Measurements from ENCODE around the gene TCF7L1. TPM values are rescaled to one million over a fixed set of nuclear protein-coding genes. Genes with fewer than 3 reads are reported as not detected.

Gene TCF7L1
- total and polyA plus RNA-seq, 9 of the 15 experiments (the other 6 are each of a cell fraction or from before 2014, with no cell fraction given), result 0.03 to 0.11 (median 0.07) TPM; not detected in 5

DNA sequence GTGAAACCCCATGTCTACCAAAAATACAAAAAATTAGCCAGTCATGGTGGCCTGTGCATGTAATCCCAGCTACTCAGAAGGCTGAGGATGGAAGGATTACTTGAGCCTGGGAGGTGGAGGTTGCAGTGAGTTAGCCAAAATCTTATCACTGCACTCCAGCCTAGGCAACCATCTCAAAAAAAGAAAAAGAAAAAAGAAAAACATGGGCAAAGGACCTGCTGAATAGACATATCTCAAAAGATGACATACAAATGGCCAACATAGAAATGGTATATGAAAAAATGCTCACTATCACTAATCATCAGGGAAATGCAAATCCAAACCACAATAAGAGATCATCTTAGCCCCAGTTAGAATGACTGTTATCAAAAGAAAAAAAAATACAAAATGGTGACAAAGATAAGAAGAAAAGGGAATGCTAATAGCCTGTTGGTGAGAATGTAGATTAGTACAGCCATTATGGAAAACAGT, 196.0 kb downstream of the TCF7L1 start (continued):
- TF ChIP-seq, protein P1, sequence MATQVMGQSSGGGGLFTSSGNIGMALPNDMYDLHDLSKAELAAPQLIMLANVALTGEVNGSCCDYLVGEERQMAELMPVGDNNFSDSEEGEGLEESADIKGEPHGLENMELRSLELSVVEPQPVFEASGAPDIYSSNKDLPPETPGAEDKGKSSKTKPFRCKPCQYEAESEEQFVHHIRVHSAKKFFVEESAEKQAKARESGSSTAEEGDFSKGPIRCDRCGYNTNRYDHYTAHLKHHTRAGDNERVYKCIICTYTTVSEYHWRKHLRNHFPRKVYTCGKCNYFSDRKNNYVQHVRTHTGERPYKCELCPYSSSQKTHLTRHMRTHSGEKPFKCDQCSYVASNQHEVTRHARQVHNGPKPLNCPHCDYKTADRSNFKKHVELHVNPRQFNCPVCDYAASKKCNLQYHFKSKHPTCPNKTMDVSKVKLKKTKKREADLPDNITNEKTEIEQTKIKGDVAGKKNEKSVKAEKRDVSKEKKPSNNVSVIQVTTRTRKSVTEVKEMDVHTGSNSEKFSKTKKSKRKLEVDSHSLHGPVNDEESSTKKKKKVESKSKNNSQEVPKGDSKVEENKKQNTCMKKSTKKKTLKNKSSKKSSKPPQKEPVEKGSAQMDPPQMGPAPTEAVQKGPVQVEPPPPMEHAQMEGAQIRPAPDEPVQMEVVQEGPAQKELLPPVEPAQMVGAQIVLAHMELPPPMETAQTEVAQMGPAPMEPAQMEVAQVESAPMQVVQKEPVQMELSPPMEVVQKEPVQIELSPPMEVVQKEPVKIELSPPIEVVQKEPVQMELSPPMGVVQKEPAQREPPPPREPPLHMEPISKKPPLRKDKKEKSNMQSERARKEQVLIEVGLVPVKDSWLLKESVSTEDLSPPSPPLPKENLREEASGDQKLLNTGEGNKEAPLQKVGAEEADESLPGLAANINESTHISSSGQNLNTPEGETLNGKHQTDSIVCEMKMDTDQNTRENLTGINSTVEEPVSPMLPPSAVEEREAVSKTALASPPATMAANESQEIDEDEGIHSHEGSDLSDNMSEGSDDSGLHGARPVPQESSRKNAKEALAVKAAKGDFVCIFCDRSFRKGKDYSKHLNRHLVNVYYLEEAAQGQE (IDR thresholded peaks at IDR 0.05; ENCODE audit: borderline replicate concordance), result no peak
- TF ChIP-seq, protein P1 (CRISPR knock-in tag; IDR thresholded peaks at IDR 0.05; ENCODE audit: low read depth), result no peak
- TF ChIP-seq RBM39 (optimal IDR thresholded peaks at IDR 0.05; ENCODE audit: low read depth, low read length) (no peak), ZSCAN32 (CRISPR knock-in tag; IDR thresholded peaks at IDR 0.05) (no peak), HDAC2 (IDR thresholded peaks at IDR 0.05) (peak; percentile 98), HNRNPH1 (optimal IDR thresholded peaks at IDR 0.05; ENCODE audit: low read depth, low read length) (no peak), CBX1 (IDR thresholded peaks at IDR 0.05; ENCODE audit: low read depth) (no peak), FOXP4 (CRISPR knock-in tag; IDR thresholded peaks at IDR 0.05; ENCODE audit: borderline replicate concordance) (no peak), GATAD2B (IDR thresholded peaks at IDR 0.05; ENCODE audit: borderline replicate concordance) (no peak), DDX20 (tag; IDR thresholded peaks at IDR 0.05; ENCODE audit: low read depth) (no peak), SMAD3 (CRISPR knock-in tag; conservative IDR thresholded peaks at IDR 0.05) (no peak)
- TF ChIP-seq, protein P2, sequence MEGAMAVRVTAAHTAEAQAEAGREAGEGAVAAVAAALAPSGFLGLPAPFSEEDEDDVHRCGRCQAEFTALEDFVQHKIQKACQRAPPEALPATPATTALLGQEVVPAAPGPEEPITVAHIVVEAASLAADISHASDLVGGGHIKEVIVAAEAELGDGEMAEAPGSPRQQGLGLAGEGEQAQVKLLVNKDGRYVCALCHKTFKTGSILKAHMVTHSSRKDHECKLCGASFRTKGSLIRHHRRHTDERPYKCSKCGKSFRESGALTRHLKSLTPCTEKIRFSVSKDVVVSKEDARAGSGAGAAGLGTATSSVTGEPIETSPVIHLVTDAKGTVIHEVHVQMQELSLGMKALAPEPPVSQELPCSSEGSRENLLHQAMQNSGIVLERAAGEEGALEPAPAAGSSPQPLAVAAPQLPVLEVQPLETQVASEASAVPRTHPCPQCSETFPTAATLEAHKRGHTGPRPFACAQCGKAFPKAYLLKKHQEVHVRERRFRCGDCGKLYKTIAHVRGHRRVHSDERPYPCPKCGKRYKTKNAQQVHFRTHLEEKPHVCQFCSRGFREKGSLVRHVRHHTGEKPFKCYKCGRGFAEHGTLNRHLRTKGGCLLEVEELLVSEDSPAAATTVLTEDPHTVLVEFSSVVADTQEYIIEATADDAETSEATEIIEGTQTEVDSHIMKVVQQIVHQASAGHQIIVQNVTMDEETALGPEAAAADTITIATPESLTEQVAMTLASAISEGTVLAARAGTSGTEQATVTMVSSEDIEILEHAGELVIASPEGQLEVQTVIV (CRISPR knock-in tag; IDR thresholded peaks at IDR 0.05; ENCODE audit: borderline replicate concordance), result no peak
- TF ChIP-seq, protein P3, sequence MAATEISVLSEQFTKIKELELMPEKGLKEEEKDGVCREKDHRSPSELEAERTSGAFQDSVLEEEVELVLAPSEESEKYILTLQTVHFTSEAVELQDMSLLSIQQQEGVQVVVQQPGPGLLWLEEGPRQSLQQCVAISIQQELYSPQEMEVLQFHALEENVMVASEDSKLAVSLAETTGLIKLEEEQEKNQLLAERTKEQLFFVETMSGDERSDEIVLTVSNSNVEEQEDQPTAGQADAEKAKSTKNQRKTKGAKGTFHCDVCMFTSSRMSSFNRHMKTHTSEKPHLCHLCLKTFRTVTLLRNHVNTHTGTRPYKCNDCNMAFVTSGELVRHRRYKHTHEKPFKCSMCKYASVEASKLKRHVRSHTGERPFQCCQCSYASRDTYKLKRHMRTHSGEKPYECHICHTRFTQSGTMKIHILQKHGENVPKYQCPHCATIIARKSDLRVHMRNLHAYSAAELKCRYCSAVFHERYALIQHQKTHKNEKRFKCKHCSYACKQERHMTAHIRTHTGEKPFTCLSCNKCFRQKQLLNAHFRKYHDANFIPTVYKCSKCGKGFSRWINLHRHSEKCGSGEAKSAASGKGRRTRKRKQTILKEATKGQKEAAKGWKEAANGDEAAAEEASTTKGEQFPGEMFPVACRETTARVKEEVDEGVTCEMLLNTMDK (IDR thresholded peaks at IDR 0.05; ENCODE audit: borderline replicate concordance, insufficient read depth, low read depth, low read length, poor library complexity, severe bottlenecking), result no peak

All from K562 (cell line).